KMS-11 (cell line): ENCODE measurements around the gene RPH3AL.
"Not testable (repeated sequence)": the region's sequence is repeated elsewhere in the genome, so short reads cannot be mapped to it uniquely, and the experiment has no call there.

ENCODE experiments used
- H2AFZ ChIP-seq: fragments of 200-600 bp; sonication (generic); 2 replicates; pipeline ENCODE4 v1.6.1; 2016; ENCODE audit warnings: antibody characterized with exemption, mixed run types, low read depth
- H3K27ac ChIP-seq: fragments of 200-600 bp; sonication (generic); 2 replicates; pipeline ENCODE4 v1.6.1; 2016; ENCODE audit warnings: mild to moderate bottlenecking, mixed run types
- H3K27me3 ChIP-seq: fragments of 200-600 bp; sonication (generic); 2 replicates; pipeline ENCODE4 v1.6.1; 2017; ENCODE audit warnings: mild to moderate bottlenecking, low read depth, mixed run types, moderate library complexity; ENCODE audit not compliant: insufficient read depth
- H3K36me3 ChIP-seq: fragments of 200-600 bp; sonication (generic); 2 replicates; pipeline ENCODE4 v1.6.1; 2017; ENCODE audit warnings: mild to moderate bottlenecking, mixed run types; ENCODE audit not compliant: insufficient read depth
- H3K4me1 ChIP-seq: fragments of 200-600 bp; sonication (generic); 2 replicates; pipeline ENCODE4 v1.6.1; 2016; ENCODE audit warnings: mild to moderate bottlenecking, low read depth, mixed run types; ENCODE audit not compliant: poor library complexity, severe bottlenecking
- H3K4me2 ChIP-seq: fragments of 200-600 bp; sonication (generic); 2 replicates; pipeline ENCODE4 v1.7.0; 2016; ENCODE audit warnings: mild to moderate bottlenecking, mixed run types
- H3K4me3 ChIP-seq: fragments of 200-600 bp; sonication (generic); IDR thresholded peaks from 2 replicates; pipeline ENCODE4 v1.6.1; 2017; ENCODE audit warnings: low read depth, low read length, mixed read lengths; ENCODE audit not compliant: insufficient read depth
- H3K79me2 ChIP-seq: fragments of 200-600 bp; sonication (generic); 2 replicates; pipeline ENCODE4 v1.6.1; 2016; ENCODE audit warnings: low read depth, mixed run types; ENCODE audit not compliant: insufficient read depth
- H3K9ac ChIP-seq: fragments of 200-600 bp; sonication (generic); 2 replicates; pipeline ENCODE4 v1.6.1; 2016; ENCODE audit warnings: mild to moderate bottlenecking, mixed run types
- H4K20me1 ChIP-seq: fragments of 200-600 bp; sonication (generic); 2 replicates; pipeline ENCODE4 v1.6.1; 2016; ENCODE audit warnings: mild to moderate bottlenecking, mixed run types; ENCODE audit not compliant: insufficient read depth
- CTCF ChIP-seq: fragments of 200-600 bp; sonication (generic); conservative IDR thresholded peaks from 2 replicates; pipeline ENCODE4 v1.6.1; 2017; ENCODE audit warnings: low read depth, mild to moderate bottlenecking, antibody characterized with exemption, low read length, moderate library complexity, mixed read lengths

Gene RPH3AL

GRCh38 chr17:204427-205147, 148.0 kb downstream of the RPH3AL start:
- Histone ChIP-seq H4K20me1 (no peaks in the 10 kb centered on the region), H3K4me2 (no peak overlapping the region), H3K27ac (no peak overlapping the region), H3K9ac (no peak overlapping the region), H2AFZ (no peak overlapping the region), H3K79me2 (no peaks in the 10 kb centered on the region), H3K4me3 (no peak overlapping the region), H3K36me3 (no peaks in the 10 kb centered on the region), H3K4me1 (no peaks in the 10 kb centered on the region), H3K27me3 (peaks cover 6% of the 10 kb centered on the region)
- no peak for TF ChIP-seq CTCF

- H3K27ac ChIP-seq, result no peak overlapping the region
Observed at GRCh38 chr17:202501-202951, 150.1 kb downstream of the RPH3AL start.

GRCh38 chr17:201736-202135, 150.9 kb downstream of the RPH3AL start:
- not testable (repeated sequence) for H3K9ac ChIP-seq, H2AFZ ChIP-seq, H3K4me1 ChIP-seq, H3K4me2 ChIP-seq, H4K20me1 ChIP-seq, H3K79me2 ChIP-seq, H3K4me3 ChIP-seq, H3K27ac ChIP-seq, H3K36me3 ChIP-seq
- H3K27me3 ChIP-seq, result peaks cover 26% of the 10 kb centered on the region

More at GRCh38 chr17:202501-202951, 150.1 kb downstream of the RPH3AL start:
- Histone ChIP-seq H3K9ac (no peak overlapping the region), H3K36me3 (no peaks in the 10 kb centered on the region), H4K20me1 (no peaks in the 10 kb centered on the region), H3K79me2 (no peaks in the 10 kb centered on the region), H3K4me1 (no peaks in the 10 kb centered on the region), H3K27me3 (peaks cover 20% of the 10 kb centered on the region), H3K4me2 (no peak overlapping the region), H3K4me3 (no peak overlapping the region), H2AFZ (no peak overlapping the region)
- TF ChIP-seq CTCF, result no peak

- H4K20me1 ChIP-seq, H3K4me3 ChIP-seq, H2AFZ ChIP-seq, H3K4me2 ChIP-seq, H3K4me1 ChIP-seq, H3K36me3 ChIP-seq, H3K79me2 ChIP-seq, H3K9ac ChIP-seq, H3K27ac ChIP-seq: not testable (repeated sequence)
- H3K27me3 ChIP-seq, result peaks cover 30% of the 10 kb centered on the region
Observed at GRCh38 chr17:201257-201656, 151.3 kb downstream of the RPH3AL start.

GRCh38 chr17:200586-200985, 152.0 kb downstream of the RPH3AL start:
- Histone ChIP-seq H3K4me3 (no peak overlapping the region), H3K79me2 (no peaks in the 10 kb centered on the region), H3K27me3 (peaks cover 36% of the 10 kb centered on the region), H3K9ac (no peak overlapping the region), H3K27ac (no peak overlapping the region), H3K4me1 (no peaks in the 10 kb centered on the region), H3K4me2 (no peak overlapping the region), H4K20me1 (no peaks in the 10 kb centered on the region), H2AFZ (no peak overlapping the region), H3K36me3 (no peaks in the 10 kb centered on the region)
- TF ChIP-seq CTCF, result no peak
